ENCODE data around the gene ZC3H10. TPM values are rescaled to one million over a fixed set of nuclear protein-coding genes. Genes with fewer than 3 reads are reported as not detected.

The ZC3H10 gene
- total and polyA plus RNA-seq, 10 donors, result 1.5 to 13.6 (median 8.9) TPM

DNA sequence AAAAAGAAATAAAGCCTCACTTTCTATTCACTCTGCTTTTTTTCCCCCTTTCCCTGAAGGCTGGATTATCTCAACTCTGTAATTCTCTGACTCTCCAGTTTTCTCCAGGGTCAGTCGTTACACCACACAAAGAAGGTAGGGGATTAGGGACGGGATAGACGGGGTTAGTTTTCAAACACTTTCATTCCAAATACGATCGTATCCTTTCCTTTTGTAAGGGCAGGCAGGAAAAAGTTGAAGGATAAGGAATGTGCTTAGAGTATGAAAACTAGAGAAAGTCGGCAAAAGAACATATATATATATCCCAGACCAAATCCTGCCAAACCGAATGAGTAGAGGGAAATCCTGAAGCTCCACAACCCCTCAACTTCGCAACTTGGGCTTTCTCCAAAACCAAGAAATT, 9.4 kb downstream of the ZC3H10 start:
- H3K27ac ChIP-seq, result peak overlapping the region; percentile 76 to 94 (median 90)
- H3K4me1 ChIP-seq, result peaks cover 37 to 96% (median 61%) of the 10 kb centered on the region in 6 donors
- no peak for TF ChIP-seq POLR2AphosphoS5 (IDR thresholded peaks at IDR 0.05)
- TF ChIP-seq POLR2A (IDR thresholded peaks at IDR 0.05), result no peak
- TF ChIP-seq, protein P1, sequence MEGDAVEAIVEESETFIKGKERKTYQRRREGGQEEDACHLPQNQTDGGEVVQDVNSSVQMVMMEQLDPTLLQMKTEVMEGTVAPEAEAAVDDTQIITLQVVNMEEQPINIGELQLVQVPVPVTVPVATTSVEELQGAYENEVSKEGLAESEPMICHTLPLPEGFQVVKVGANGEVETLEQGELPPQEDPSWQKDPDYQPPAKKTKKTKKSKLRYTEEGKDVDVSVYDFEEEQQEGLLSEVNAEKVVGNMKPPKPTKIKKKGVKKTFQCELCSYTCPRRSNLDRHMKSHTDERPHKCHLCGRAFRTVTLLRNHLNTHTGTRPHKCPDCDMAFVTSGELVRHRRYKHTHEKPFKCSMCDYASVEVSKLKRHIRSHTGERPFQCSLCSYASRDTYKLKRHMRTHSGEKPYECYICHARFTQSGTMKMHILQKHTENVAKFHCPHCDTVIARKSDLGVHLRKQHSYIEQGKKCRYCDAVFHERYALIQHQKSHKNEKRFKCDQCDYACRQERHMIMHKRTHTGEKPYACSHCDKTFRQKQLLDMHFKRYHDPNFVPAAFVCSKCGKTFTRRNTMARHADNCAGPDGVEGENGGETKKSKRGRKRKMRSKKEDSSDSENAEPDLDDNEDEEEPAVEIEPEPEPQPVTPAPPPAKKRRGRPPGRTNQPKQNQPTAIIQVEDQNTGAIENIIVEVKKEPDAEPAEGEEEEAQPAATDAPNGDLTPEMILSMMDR (IDR thresholded peaks at IDR 0.05 in 8 of 11, conservative IDR thresholded peaks at IDR 0.05 in 3 of 11), result no peak
- WGBS, 5 donors, result 0 to 2% (median 1%) methylated on average over 8 of the region's 8 CpGs
- no peak for DNase-seq
- intact Hi-C loops (cut with DNase I; ENCODE audit: low total_unique reads), result loop anchor here (2.0 kb wide), 1 partner anchor 61 kb away; the partner anchor contains the start of gene SMARCC2
- no peaks in the 10 kb centered on the region for H3K9me3 ChIP-seq
- H3K4me3 ChIP-seq, result peak overlapping the region in 7 of 8 donors; percentile 50 to 94 (median 83)
- H3K36me3 ChIP-seq, result peaks cover 0 to 34% (median 24%) of the 10 kb centered on the region in 6 donors
- no peaks in the 10 kb centered on the region for H3K27me3 ChIP-seq (replicated peaks in 1 of 7)

DNA sequence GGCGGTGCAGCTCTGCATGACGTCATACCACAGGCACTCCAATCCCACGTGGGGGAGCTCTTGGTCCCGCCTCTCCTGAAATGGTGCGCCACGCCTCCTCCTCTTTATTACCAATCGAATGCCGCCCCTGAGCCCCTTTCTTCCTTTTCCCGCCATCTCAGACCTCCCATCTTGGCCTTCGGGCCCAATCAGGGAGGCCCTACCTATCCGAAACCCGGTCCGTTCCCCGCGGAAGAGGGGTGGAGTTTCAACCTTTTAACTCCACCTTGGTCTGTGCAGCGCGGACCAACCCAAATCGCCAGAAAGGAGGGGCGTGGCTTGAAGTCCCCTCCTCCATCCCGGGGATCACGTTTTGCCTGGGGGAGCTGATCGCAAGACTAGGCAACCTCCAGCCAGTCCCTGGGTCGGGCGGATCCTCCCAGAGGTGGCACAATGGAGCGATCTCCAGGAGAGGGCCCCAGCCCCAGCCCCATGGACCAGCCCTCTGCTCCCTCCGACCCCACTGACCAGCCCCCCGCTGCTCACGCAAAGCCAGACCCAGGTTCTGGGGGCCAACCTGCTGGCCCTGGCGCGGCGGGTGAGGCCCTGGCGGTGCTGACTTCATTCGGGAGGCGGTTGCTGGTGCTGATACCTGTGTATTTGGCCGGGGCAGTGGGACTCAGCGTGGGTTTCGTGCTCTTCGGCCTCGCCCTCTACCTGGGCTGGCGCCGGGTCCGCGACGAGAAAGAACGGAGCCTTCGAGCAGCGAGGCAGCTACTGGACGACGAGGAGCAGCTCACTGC, 10.0 kb downstream of the ZC3H10 start, which contains the start of gene ESYT1:
TSS of gene ESYT1 (plus strand) at position 380 of the 782 bp plus-strand sequence. CDS start at position 433, 53 bp downstream.
- TF ChIP-seq, protein P1 (IDR thresholded peaks at IDR 0.05 in 8 of 11, conservative IDR thresholded peaks at IDR 0.05 in 3 of 11), result peak in 4 of 11 experiments; percentile 6 to 57 (median 32)
- peak in 2 of 3 donors; percentile 56 to 95 for TF ChIP-seq POLR2A (IDR thresholded peaks at IDR 0.05)
- TF ChIP-seq POLR2AphosphoS5 (IDR thresholded peaks at IDR 0.05), result peak; percentile 91 to 98 (median 97)
- Histone ChIP-seq H3K27ac (peak within 1 kb of the TSS; percentile 82 to 94 (median 90)), H3K4me3 (peak within 1 kb of the TSS; percentile 50 to 94 (median 79)), H3K36me3 (peaks cover 0 to 40% (median 28%) of the 10 kb centered on the region in 6 donors), H3K27me3 (replicated peaks in 1 of 7) (no peaks in the 10 kb centered on the region), H3K4me1 (peaks cover 37 to 92% (median 61%) of the 10 kb centered on the region in 6 donors), H3K9me3 (no peaks in the 10 kb centered on the region)
- intact Hi-C loops (cut with DNase I; ENCODE audit: low total_unique reads), result loop anchor here (2.0 kb wide), 1 partner anchor 61 kb away; the partner anchor contains the start of gene SMARCC2
- WGBS, 5 donors, result 0 to 1% (median 0%) methylated on average over 34 to 49 of the region's 49 CpGs
- DNase-seq, result peak; percentile 99

DNA sequence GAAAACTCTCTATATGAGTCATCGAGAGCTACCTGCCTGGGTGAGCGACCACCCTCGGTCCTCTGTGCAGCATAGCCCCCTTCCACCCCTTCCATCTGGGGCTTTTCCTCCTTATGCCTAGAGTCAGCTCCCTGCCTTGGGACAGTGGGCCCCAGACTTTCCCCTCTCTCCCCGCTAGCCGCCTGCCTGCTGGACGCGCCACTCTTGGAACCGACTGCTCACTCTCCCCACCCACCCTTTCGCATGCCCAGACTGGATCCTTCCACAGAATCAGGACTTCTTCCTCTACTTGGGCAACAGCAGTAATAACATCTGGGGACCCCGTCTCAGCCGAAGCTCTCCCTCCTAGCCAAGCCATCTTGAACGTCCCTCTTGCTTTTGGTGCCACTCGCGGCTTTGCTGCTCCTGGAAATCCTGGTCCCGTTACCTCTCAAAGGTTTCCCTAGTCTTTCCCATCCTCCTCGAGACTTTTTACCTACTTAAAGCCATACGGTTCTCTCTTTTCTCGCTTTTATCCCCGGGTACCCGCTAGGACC, 10.7 kb downstream of the ZC3H10 start:
- H3K36me3 ChIP-seq, result peaks cover 0 to 40% (median 34%) of the 10 kb centered on the region in 6 donors
- no peaks in the 10 kb centered on the region for H3K9me3 ChIP-seq
- H3K27ac ChIP-seq, result peak overlapping the region; percentile 82 to 94 (median 90)
- DNase-seq, result peak; percentile 85
- H3K4me3 ChIP-seq, result peak overlapping the region; percentile 50 to 94 (median 79)
- WGBS, 5 donors, result 0 to 1% (median 0%) methylated on average over 20 of the region's 20 CpGs
- no peak for TF ChIP-seq POLR2AphosphoS5 (IDR thresholded peaks at IDR 0.05)
- TF ChIP-seq POLR2A (IDR thresholded peaks at IDR 0.05), result no peak
- TF ChIP-seq, protein P1 (IDR thresholded peaks at IDR 0.05 in 8 of 11, conservative IDR thresholded peaks at IDR 0.05 in 3 of 11), result no peak
- H3K27me3 ChIP-seq (replicated peaks in 1 of 7), result no peaks in the 10 kb centered on the region
- H3K4me1 ChIP-seq, result peaks cover 37 to 85% (median 61%) of the 10 kb centered on the region in 6 donors
- intact Hi-C loops (cut with DNase I; ENCODE audit: low total_unique reads), result no loop called here
